G401 (cell line): ENCODE data around the gene LPO. TPM values are rescaled to one million over a fixed set of nuclear protein-coding genes. Genes with fewer than 3 reads are reported as not detected.

ENCODE experiments used
- DNase-seq: peaks from one replicate; pipeline ENCODE4 v3.0.0-alpha.2; 2015; ENCODE audit warnings: low spot score
- in situ Hi-C: cut with HindIII; loops from 2 replicates; pipeline ENCODE4 v1.10.0; 2016; ENCODE audit warnings: low sequenced_read_pairs, mixed read lengths
- total RNA-seq: library from RNA; depleted of rRNA; stranded (reverse); fragments of >200 nt; shearing (Covaris generic); gene quantifications from 2 replicates; pipeline ENCODE4 v1.2.3, GENCODE V29; 2014

The LPO gene
- total RNA-seq, 1 experiment from 2014 or later, result not detected

- no peak for DNase-seq
- in situ Hi-C loops, result no loop called here
Observed at GRCh38 chr17:58272367-58273280, 34.2 kb downstream of the LPO start.

GRCh38 chr17:58273453-58274104 is 35.2 kb downstream of the LPO start:
- no peak for DNase-seq
- in situ Hi-C loops, result no loop called here

DNA sequence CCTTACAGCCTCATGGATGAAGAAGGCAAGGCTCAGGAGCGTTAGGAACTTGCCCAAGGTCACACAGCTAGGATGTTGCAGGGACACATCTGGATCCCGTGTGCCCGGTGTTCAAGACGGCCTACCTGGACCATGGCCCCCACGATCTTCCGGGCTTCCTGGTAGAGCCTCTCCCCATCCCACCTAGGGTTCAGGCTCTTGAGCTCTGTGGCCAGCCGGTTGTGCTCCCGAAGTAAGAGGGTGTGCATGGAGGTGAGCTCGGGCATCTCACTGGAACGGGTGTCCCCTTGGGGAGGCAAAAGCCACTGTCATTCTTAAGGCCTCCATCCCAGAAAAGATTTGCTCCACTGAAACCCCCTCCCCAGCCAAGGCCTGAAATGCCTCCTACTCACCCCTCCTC is 37.0 kb downstream of the LPO start:
- DNase-seq, result no peak
- in situ Hi-C loops, result no loop called here

- in situ Hi-C loops, result no loop called here
- no peak for DNase-seq
Observed at GRCh38 chr17:58276423-58276822, 38.0 kb downstream of the LPO start.

- in situ Hi-C loops, result no loop called here
- DNase-seq, result peak; percentile 12
Observed at GRCh38 chr17:58277107-58277801, 38.9 kb downstream of the LPO start.

- in situ Hi-C loops, result no loop called here
Observed at GRCh38 chr17:58277802-58278595, 39.6 kb downstream of the LPO start.

GRCh38 chr17:58278661-58279015 is 40.3 kb downstream of the LPO start:
- peak; percentile 62 for DNase-seq
- in situ Hi-C loops, result no loop called here

More at GRCh38 chr17:58277802-58278595, 39.6 kb downstream of the LPO start:
- DNase-seq, result no peak

DNA sequence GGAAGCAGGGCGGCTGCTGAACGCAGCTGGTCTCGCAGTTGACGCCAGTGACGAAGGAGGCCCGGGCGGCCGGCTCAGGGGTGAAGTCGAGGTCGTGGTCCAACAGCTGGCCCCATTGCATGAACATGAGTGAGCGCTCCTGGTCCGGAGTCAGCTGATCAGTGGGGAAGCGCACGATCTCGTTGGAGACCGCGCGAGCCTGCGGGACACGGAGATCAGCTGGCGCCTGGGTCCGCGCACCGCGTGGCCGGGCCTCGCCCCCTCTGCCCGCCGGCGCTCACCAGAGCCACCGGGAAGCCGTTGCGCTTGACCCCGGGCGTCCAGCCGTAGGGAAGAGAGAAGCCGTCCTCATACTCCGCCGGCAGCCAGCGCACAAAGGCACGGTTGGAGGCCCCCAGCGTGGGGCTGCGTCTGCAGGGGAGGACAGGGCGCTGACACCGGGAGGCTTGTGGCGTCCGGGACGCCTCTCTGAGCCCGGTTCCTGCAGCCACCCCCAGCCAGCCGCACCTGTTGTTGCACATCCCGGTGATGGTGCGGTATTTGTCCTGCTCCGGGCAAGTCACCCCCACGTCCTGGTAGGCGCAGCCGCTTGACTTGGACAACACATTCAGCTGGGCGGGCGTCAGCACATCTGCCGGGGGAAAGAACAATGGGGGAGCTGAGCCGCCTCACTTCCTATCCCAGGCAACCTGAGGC is 40.8 kb downstream of the LPO start:
- in situ Hi-C loops, result no loop called here
- DNase-seq, result no peak

DNA sequence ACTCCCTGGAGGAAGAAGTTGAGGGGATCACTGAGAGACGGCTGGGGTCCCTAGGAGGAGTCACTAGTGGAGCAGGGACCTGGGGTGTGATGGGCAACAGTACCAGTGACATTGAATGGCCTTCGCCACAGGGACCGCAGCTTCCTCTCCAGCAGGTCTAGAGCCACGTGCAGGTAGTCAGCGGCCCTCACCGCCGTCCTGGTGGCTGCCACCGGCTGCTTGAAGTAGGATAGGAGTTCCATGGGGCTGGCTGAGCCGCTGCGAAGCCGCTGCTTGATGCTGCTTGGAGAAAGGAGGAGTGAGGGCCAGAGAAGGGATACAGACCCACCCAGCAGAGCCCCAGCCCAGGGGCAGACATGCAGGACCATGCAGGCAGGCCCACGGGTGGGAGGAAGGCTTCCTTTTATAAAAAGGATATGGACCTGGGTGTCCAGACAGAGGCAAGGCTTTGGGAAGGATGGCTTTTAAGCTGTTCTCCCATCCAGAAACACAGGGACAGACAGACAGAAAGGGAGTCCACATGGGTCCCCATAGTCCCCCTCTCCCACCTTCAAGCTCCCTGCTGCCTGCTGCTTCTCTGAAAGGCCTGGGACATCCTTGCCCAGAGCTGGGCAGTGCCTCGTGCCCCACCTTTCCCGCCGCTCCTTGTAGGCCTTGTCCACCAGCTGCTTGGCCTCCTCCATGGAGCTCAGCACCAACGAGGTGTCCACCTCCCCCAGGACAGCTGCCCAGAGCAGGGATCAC is 41.5 kb downstream of the LPO start:
- DNase-seq, result no peak
- in situ Hi-C loops, result no loop called here

GRCh38 chr17:58280480-58281217 is 42.3 kb downstream of the LPO start, which contains the start of gene MPO:
Gene MPO (minus strand): TSS chr17:58280935. CDS start chr17:58280758, 177 bp downstream.
- no peak for DNase-seq
- in situ Hi-C loops, result no loop called here

DNA sequence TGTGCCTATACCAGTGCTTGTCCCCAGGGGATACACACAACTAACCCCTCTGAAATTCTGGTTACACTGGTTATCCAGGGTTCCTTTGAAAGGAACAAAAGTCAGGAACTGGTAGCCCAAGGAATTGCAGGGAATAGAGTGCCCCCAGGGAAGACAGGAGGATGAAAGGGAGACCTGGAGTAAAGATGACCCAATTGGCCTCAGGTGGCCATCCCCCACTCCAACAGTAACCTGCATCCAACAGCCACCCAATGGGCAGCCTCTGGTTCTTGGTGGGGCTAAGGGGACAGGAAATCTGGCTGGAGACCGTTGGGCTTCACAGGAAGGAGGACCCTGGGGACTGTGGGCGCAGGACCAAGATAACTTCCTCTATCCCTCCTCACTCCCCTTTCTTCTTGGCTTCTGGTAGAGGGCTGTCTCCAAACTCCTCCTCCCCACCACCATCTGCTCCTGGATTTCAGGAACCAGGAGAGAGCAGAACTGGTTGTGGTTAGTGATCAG is 43.2 kb downstream of the LPO start:
- in situ Hi-C loops, result no loop called here
- no peak for DNase-seq

DNA sequence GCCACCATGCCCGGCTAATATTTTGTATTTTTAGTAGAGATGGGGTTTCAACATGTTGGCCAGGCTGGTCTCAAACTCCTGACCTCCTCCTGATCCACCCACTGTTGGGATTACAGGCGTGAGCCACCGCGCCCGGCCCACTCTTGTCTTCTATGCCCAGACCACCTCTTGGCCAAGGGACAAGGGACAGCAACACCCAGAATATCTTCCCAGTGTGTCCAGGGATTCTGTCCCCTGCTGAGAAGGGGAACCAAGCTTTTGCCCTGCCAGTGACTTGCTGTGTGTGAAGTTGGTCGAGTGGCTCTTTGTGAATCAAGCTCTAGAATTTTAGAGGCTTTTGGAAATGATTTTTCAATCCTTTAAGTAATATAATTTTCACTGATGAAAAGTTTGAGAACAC is 44.1 kb downstream of the LPO start:
- no peak for DNase-seq
- in situ Hi-C loops, result no loop called here

- no peak for DNase-seq
- in situ Hi-C loops, result no loop called here
Observed at GRCh38 chr17:58283674-58284612, 45.6 kb downstream of the LPO start.

DNA sequence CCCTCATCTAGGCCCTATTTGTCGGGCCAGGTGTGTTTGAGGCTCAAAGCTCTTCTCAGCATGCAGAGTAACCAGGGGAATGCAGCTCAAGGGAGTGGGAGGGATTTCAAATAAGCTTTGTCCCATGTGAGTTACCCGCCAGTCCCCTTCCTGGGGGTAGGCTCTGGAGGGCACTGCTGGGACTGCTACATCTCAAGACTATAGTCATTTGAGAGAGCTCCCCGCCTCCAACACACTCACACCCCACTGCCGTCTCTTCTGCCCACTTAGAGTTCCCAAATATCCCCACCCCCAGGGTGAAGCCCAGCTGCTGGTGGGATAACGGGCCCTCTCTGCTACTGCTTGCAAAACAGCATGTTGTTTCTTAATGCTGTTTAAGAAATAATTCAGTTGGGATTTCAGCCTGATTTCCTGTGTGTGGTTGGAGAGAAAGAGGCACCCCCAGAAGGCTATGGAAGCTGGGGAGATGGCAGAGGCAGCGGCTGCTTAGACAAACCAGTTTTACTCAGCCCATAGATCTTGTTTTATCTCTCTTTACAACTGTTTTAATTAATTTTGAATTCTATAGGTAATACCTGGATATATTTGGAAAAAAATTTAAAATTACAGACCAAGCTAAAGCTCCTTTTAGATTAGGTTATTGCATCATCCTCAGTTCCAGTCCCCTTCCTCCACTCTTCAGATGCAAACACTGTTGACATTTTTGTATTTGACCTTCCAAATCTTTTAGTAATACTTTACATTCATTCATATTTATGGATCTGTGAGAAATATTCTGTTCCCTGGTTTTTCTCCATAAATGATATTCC is 46.4 kb downstream of the LPO start:
- no peak for DNase-seq

DNA sequence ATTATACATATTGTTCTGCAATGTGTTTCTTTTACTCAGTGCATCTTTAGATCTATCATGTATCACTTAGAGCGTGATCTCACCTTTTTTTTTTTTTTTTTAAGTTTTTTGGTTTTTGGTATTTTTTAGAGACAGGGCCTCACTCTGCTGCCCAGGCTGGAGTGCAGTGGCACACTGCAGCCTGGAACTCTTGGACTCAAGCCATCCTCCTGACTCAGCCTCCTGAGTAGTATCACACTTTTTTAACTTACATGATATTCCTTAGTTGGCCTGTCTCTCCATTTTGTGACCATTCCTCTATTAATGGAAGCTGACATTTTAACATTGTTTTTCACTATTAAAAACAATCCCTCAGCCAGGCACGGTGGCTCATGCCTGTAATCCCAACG is 47.0 kb downstream of the LPO start:
- in situ Hi-C loops, result no loop called here
- DNase-seq, result no peak

More for the DNA sequence above, 46.4 kb downstream of the LPO start:
- in situ Hi-C loops, result no loop called here
